ENCODE data around the gene TBK1.
"Not testable (repeated sequence)": the region's sequence is repeated elsewhere in the genome, so short reads cannot be mapped to it uniquely, and the experiment has no call there.

Gene TBK1

DNA sequence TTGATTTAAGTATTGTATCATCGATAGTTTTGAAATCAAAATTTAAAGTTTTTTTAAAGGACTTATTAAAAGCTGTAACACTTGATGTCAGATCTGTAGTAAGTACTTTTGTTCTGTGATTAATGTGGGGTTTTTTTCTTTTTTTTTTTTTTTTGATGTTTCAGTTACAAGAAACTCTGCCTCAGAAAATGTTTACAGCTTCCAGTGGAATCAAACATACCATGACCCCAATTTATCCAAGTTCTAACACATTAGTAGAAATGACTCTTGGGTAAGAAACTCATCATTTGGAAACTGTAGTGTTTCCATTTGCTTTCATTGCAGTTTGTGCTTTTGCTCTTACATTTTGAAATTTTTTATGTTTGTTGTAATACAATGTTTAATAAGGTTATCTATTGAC lies 45.6 kb downstream of the TBK1 start:
- DNase-seq (ENCODE audit: low read depth): no peak

DNA sequence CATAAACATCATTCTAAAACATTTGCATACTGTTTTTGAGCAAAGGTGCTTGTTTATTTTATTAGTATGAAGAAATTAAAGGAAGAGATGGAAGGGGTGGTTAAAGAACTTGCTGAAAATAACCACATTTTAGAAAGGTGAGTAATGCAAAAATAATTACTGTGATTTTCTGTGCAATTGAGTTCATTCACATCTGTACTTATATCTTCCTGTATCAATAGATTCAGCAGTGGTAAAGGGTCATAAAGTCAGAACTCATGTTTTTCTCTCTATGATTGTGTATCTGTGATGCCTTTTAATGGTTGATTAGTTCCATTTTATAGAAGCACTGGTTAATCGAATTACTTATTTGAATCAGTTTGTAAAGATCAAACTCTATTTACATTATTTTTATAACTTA lies 46.0 kb downstream of the TBK1 start:
- DNase-seq (ENCODE audit: low read depth): no peak

DNA sequence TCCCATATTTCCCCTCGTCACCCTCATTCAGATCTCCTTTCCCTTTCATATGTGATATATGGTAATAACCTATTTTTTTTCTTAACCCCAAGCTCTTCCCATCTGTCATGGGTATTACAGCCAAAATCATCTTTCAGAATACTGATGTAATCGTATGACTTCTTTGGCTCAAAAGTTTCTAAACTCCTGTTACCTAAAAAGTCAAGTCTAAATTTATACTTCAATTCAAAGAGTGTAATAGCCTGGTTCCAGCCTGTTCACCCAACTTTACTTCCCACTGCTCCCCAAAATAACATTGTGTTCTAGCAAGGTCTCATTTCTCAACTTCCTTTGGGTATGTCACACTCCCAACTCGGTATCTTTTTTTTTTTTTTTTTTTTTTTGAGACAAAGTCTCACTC lies 48.5 kb downstream of the TBK1 start:
- no peak for DNase-seq (ENCODE audit: low read depth)

DNA sequence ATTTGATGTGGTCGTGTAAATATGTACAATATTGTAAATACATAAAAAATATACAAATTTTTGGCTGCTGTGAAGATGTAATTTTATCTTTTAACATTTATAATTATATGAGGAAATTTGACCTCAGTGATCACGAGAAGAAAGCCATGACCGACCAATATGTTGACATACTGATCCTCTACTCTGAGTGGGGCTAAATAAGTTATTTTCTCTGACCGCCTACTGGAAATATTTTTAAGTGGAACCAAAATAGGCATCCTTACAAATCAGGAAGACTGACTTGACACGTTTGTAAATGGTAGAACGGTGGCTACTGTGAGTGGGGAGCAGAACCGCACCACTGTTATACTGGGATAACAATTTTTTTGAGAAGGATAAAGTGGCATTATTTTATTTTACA lies 49.6 kb downstream of the TBK1 start:
- DNase-seq (ENCODE audit: low read depth): no peak

DNA sequence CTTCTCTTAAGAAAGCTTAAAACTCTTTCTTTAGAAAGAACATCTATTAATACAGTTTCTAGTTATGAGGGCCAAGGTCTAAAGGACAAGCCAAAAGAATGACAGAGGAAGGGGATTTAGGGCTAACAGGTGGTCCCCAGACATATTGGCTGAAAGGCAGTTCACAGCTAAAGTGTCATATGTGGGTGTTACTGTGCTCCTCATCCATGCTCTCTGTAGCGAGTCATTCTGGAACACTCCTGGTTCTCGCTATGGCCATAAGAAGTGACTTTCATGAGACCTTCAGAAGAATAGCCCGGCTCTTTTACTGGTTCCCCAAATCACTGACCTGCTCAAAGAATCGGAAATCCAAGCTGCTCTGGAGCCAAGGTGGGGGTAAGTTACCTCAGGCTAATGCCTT lies 55.0 kb downstream of the TBK1 start:
- no peak for DNase-seq (ENCODE audit: low read depth)

DNA sequence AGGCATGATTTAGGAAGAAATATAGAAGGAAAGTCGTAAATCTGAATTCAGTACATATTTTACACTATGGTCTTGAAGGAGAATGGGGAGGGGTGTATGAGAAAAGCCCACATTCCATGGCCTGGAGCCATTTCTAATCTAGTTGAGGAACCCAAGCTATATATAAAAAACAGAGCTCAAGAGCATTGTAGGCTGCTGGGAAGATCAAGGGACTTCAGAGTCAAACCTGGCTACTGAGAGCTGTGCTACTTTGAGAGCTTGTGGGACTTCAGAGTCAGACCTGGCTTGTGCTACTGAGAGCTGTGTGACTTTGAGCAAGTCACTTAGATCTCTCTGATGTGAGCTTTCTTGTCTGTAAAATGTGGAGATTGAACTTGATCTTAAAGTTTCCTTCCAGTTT lies 58.7 kb downstream of the TBK1 start:
- no peak for DNase-seq (ENCODE audit: low read depth)

DNA sequence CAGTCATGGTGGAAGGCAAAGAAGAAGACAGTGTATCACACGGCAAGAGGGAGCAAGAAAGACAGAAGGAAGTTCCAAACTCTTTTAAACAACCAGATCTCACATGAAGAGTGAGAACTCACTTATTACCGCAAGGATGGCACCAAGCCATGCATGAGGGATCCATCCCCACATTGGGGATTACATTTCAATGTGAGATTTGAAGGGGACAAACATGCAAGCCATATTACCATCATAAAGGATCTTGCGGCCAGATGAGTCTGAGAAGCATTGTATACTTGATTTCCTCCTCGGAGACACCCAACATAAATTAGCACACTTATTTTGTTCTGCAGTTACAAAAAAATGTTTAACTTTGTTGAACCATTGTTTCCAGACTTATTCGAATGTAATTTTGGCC lies 66.5 kb downstream of the TBK1 start:
- no peak for DNase-seq (ENCODE audit: low read depth)

DNA sequence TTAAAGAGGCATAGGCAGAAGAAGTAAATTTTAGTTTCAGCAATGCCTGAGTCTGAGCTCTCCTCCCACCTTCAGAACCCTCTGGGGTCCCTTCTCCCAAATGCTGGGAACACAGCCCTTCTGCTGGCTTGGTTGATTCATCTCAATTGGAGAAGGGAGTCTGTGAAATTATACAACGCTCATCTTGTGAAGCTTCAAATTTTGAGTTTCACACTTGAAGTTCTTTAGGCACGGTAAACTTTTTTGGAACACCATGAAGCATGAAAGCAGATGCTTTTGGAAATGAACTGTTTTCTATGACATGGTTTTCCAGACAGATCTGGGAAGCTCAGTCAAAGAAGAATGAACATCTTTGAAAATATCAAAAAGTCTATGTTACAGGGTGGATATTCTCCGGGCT lies 69.9 kb downstream of the TBK1 start:
- no peak for DNase-seq (ENCODE audit: low read depth)

DNA sequence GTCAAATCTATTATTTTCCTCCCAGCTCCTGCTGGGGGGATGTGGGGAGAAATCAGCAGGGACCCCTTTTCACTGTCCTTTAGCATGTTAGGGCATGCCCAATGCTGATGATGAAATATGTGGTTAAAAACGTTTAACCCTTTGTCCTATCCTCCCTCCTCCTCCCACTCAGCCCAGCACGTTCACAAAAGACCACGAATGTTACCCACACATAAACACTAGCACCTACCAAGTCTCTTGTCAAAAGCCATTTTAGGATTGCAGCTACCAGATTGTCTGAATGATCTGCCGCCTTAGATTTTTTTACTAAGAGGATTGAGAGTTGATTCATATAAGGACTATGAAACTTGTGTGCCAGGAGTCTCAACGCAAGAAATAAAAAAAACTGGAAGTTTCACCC lies 70.4 kb downstream of the TBK1 start:
- DNase-seq (ENCODE audit: low read depth): no peak

DNA sequence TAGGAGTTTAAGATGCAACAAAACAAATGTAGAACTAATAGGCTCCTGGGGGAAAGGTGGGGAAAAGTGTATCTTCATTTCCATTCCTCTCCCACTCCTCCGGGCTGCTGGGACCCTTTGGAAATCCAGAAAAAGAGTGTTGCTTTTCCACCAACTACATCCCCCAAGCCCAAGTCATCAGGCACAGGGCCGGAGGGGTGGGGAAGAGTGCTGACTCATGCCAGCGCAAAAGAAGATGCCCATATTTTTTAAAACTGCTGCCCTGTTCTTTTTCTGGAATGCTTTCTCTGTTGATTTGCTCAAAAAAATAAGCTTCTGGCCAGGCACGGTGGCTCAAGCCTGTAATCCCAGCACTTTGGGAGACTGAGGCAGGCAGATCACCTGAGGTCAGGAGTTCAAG lies 70.9 kb downstream of the TBK1 start:
- no peak for DNase-seq (ENCODE audit: low read depth)

DNA sequence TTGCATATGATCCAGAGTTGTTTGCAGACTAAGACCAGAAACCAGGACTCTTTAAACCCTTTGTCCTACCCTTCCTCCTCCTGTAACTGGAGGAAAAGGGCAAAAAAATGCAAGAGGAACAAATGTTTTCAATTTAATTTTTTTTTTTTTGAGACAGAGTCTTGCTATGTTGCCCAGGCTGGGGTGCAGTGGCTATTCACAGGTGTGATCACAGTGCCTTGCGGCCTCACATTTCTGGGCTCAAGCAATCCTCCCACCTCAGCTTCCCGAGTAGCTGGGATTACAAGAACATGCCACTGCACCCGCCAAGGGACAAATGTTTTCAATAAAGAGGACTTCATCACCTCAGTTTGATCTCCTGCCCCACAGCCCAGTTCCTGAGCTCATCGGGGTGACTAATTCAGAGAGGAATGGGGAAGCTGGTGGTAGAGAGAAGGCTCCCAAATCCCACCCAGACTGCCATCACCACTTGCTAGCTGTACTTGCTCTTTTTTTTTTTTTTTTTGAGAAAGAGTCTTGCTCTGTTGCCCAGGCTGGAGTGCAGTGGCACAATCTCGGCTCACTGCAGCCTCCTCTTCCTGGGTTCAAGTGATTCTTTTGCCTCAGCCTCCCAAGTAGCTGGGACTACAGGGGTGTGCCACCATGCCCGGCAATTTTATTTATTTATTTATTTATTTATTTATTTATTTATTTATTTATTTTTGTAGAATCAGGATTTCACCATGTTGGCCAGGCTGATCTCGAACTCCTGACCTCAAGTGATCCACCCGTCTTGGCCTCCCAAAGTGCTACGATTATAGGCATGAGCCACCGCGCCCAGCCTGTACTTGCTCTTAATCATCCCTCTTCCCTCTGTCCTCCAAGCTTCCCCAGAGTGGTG lies 71.9 kb downstream of the TBK1 start:
- DNase-seq (ENCODE audit: low read depth): not testable (repeated sequence)

DNA sequence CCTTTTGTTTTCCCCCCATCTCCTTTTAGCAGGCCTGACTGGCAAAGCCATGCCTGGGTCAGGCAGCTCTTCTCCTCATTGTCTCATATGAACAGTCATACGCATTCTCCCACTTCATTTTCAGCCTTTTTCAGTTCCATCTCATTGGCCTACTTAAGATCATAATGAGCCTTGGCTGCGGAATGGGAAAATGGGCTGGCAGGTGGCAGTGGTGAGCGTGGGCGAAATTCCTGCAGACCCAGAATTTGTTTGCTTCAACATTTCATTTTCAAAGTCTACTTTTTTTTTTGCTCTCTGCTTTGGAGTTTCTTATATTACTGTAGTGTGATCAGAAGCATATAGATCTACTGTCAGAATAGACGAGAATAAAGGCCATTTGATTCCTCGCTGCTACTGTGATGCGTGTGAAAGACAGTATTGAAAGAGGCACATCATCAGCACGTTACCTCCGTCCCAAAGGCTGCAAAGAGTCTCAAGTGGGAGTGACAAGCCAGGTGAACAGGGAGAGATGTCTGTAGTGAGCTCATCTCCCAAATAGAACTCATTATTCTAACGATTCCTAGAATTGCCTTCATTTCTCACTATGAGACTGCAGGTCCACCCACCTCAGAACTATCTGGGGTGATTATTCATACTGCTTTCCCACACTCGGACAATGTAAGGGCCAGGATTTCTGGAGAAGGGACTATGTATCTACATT lies 73.7 kb downstream of the TBK1 start:
- no peak for DNase-seq (ENCODE audit: low read depth)

DNA sequence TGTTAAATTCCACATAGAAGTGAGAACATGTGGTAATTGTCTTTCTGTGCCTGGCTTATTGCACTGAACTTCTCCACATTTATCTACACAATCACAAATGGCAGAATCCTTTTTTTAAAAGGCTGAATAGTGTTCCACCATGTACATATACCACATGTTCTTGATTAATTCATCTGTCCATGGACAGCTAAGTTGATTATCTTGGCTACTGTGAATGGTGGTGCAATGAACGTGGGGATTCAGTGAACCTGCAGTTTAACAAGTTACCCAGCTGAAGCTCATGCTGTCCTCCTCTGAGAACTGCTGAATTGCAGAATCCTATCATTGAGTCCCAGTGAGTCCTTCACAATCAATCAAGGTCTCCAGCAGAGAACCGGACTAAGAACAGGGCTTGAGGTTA lies 74.9 kb downstream of the TBK1 start:
- no peak for DNase-seq (ENCODE audit: low read depth)

DNA sequence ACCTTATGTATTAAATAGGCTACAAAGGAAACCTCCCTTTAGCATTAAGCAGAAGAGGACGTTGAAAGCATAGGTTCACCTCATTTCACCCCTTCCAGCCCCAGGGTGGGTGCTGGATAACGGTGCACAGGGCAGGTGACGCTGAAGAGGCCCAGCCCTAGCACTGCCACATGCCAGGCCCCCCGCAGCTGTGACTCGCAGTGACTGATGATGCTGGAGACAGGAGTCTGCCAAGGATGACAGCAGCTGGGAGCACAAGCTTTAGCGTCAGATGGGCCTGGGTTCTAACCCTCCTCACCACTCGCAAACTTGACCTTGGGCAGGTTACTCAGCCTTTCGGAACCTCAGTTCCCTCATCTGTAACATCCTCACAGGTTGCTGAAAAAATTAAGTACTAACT lies 76.7 kb downstream of the TBK1 start:
- DNase-seq (ENCODE audit: low read depth): no peak

DNA sequence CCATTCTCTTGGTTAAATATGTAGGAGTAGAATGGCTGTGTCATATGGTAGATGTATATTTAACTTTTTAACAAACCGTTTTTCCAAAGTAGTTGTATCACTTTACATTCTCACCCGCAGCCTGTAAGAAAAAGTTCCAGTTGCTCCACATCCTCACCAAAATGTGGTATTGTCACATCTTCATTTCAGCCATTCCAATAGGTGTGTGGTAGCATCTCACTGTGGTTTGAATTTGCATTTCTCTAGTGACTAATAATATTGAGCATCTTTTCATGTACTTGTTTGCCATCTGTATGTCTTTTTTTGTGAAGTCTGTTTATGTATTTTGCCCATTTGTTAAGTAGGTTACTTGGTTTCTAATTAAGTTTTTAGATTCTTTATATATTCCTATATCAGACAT lies 78.6 kb downstream of the TBK1 start:
- no peak for DNase-seq (ENCODE audit: low read depth)

DNA sequence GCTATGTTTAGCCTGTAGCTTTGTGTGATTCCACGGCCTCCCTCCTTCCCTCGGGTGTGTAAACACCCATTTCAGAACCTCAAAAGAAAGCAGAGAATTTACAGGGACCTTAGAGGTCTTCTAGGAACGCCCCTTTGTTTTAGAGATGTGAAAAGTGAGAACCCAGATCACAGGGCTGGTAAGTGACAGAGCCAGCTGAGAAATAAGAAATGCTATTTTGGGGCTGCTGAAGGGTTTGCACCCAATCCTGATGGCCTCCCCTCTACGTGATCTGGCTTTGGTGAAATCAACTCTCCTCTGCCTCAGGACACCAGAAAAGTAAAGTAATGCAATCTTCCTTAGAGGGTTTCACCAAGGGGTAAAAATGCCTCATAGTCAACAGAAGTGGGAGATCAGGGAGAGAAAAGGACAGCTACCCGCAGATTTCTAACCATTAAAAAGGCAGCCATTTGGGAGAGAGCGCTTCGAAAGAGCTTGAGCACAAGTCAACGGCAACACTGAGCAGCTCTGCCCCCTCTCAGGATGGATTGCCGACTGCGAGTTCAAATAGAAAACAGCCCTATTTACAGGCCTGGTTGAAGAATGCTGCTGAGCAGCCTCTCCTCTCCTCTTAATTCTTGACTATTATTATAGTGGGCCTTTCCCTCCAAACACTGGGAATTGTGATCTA lies 79.9 kb downstream of the TBK1 start:
- no peak for DNase-seq (ENCODE audit: low read depth)

DNA sequence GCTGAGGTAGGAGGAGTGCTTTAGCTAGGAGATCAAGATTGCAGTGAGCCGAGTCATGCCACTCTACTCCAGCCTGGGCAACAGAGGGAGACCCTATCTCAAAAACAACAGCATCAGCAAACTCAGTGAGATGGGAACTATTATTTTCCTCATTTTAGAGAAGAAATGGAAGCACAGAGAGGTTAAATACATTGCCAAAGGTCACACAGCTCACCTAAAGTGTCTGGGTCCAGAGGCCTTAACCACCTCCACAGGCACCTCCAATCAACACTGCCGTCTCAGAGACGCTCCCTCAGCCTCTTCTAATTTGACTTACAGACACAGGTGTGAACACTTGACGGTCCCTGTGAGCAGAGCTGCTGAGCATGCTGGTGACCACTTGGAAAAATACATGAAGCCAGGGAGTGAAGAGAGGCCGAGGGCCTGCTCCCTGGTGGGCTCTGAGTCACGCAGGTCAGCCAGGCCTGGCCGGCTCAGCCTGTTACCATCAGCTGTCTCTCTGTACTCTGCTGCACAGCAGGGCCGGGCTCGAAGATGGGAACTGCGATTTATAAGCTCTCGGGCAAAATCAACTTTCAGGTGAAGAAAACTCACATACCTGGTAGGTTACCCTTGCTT lies 80.9 kb downstream of the TBK1 start:
- no peak for DNase-seq (ENCODE audit: low read depth)

DNA sequence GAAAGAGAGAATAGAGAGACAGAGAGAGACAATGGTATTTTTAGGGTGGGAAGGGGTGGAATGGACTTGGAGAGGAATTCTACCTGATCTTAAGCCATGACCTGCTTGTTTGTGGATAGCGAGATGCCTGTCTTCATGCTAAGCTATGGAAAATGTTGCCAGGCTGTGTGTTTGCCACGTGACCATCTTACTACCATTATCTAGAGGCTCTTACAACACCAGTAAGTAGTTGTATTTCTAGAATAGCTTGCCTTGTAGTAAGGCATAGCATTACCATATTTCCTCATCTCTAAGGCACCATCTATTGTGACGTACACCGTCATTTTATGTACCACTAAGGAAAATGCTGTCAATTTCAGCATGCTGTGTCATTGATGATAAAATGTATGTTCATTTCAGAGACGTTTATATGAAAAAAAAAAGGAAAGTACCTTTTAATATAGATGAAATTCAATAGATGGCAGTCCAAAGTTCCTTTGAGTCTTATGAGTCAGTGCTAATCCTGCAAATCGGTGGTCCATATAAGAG lies 82.8 kb downstream of the TBK1 start:
- DNase-seq (ENCODE audit: low read depth): no peak

DNA sequence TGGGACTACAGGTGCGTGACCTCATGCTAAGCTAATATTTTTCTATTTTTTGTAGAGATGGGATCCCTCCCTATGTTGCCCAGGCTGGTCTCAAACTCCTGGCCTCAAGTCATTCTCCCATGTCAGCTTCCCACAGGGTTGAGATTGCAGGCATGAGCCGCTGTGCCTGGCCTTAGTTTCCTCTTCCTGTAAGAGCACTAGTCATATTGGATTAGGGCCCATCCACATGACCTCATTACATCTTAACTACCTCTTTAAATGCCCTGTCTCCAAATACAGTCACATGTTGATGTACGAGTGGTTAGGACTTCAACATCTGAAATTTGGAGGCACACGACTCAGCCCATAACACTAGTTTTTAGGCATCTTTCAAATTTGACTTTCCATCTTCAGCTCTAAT lies 86.2 kb downstream of the TBK1 start:
- DNase-seq (ENCODE audit: low read depth): no peak

DNA sequence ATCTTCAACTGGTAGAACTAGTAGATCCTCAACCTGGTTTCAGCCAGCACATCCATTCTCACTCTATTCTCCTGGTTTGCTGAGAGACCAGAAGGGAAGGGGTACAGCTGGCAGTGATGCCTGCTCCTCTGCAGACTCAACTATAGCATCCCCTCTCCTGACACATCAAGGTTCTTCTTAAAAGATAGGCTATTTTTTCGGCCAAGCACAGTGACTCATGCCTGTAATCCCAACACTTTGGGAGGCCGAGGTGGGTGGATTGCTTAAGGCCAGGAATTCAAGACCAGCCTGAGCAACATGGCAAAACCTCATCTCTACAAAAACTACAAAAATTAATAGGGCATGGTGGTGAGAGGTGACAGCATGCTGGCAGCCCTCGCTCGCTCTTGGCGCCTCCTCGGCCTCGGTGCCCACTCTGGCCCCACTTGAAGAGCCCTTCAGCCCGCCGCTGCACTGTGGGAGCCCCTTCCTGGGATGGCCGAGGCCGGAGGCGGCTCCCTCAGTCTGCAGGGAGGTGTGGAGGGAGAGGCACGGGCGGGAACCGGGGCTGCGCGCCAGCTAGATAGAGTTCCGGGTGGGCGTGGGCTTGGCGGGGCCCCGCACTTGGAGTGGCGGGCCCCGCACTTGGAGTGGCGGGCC lies 90.6 kb downstream of the TBK1 start:
- DNase-seq (ENCODE audit: low read depth): not testable (repeated sequence)

DNA sequence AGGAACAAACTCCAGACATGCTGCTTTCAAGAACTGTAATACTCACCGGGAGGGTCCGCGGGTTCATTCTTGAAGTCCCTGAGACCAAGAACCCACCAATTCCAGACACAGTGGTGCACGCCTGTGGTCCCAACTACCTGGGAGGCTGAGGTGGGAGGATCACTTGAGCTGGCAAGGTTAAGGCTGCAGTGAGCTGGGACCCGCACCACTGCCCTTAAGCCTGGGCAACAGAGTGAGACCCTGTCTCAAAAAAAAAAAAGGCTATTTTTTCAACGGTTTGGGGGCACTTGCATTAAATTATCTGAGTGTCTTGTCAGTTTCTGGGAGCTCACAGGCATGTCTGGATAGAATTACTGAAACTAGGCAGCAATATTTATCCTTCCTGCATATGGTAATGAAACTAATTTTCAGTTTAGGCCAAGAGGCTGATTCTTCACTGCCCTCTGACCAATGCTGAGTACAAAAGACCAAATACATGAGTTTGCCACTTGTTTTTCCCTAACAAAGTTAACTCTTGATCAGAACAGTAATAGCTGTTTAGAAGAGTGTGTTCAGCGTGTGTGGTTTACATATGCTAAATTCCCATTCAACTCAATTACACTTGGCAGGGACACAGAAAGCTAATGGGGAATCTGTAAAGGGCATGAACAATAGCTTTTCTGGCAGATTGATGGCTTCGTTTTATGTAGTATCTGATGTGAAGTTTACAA lies 92.6 kb downstream of the TBK1 start:
- DNase-seq (ENCODE audit: low read depth): no peak

DNA sequence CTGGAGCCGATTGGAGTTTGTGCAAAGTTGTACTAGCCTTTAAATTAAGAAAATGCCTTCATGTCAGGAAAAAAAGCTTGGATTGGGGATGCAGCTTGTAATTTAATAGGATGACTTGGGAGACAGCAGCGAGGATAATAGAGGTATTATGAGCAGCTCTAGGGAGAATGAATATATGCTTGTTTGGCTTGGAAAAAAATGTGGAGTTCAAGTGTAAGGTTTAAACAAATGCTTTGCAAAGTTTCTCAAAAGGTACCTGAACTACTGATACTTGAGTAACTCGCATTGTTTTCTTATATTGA lies 93.1 kb downstream of the TBK1 start:
- no peak for DNase-seq (ENCODE audit: low read depth)

Measured in stimulated activated CD8-positive, alpha-beta memory T cell treated with anti-CD3 and anti-CD28 coated beads, Interleukin-15, amount 100 ng/mL, for 24 hours (primary cell).